ENCODE results near the gene COPB1. TPM values are rescaled to one million over a fixed set of nuclear protein-coding genes. Genes with fewer than 3 reads are reported as not detected.

The COPB1 gene
- total and polyA plus RNA-seq, 8 donors = 105 to 153 (median 143) TPM

DNA sequence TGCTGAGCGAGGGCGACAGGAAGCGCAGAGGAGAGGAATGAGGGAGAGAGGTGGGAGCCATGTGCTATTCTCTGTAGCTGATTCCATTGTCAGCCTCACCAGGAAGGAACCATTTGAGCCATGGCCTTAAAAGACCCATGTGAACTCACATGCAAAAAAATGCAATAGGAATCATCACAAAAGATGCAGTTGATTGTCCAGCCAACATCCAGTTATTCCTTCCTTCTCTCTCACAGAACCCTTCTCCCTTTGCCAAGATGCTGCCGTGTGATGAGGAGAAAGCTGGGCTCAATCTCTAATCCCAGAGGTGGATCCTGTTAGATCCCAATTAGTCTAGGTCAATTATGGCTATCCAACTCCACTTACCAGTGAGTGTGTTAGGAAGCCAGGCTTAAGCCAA, 82.4 kb downstream of the COPB1 start:
- no peaks in the 10 kb centered on the region for H3K27me3 ChIP-seq
- H3K9me3 ChIP-seq = no peaks in the 10 kb centered on the region
- no peak overlapping the region for H3K27ac ChIP-seq
- TF ChIP-seq, protein P1, sequence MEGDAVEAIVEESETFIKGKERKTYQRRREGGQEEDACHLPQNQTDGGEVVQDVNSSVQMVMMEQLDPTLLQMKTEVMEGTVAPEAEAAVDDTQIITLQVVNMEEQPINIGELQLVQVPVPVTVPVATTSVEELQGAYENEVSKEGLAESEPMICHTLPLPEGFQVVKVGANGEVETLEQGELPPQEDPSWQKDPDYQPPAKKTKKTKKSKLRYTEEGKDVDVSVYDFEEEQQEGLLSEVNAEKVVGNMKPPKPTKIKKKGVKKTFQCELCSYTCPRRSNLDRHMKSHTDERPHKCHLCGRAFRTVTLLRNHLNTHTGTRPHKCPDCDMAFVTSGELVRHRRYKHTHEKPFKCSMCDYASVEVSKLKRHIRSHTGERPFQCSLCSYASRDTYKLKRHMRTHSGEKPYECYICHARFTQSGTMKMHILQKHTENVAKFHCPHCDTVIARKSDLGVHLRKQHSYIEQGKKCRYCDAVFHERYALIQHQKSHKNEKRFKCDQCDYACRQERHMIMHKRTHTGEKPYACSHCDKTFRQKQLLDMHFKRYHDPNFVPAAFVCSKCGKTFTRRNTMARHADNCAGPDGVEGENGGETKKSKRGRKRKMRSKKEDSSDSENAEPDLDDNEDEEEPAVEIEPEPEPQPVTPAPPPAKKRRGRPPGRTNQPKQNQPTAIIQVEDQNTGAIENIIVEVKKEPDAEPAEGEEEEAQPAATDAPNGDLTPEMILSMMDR (IDR thresholded peaks at IDR 0.05) = no peak
- H3K36me3 ChIP-seq = no peaks in the 10 kb centered on the region
- DNase-seq = no peak
- peaks cover 8% of the 10 kb centered on the region in 2 donors for H3K4me1 ChIP-seq
- H3K4me3 ChIP-seq = no peak overlapping the region
- ATAC-seq = no peak
- intact Hi-C loops (cut with DNase I) = no loop called here

DNA sequence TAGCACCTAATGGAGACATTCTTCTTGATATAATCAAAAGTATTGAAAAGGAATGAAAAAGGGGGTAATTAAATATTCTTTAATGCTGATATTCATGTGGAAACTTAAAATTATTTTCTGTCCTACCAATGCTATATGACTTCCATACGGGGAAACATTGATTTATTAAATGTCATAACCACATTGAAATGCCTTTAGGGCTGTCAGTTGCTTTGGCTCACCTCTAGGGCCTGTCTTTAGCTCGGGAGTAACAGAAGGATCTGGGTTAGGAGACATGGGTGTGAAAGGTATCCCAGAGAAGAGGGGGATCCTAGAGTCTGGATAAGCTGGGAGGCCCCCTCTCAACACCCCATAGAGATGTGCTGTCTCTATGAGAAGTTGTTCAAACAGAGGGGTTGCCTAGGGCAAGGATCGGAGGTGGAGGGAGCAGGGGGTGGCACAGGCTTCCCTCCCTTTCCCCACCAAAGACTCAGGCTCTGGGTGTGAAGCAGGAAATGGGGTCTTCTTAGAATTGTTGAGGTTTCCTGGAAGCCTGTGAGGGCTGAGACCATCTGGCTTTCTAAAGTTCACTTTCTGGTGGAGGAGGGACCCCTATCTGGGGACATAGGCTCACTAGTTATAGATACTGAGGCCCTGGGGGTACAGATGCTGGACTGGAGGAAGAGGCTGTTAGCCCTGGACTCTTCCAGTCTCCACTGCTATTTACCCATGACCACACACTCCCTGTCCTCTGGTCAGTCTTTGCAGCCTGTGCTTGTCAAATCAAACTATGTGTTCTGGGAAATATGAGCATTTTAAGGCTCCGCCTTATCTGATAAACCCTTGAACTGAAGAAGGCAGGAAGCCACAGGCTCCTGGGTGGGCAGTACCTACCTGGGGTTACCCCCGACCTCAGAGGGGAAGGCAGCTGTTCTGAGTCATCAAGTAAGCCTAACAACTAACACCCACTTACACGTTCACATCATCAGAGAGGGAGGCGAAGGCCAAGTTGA, 84.8 kb downstream of the COPB1 start:
- Histone ChIP-seq H3K4me3 (no peak overlapping the region), H3K27ac (no peak overlapping the region), H3K9me3 (no peaks in the 10 kb centered on the region), H3K36me3 (no peaks in the 10 kb centered on the region), H3K27me3 (no peaks in the 10 kb centered on the region), H3K4me1 (peaks cover 0 to 8% of the 10 kb centered on the region in 2 donors)
- intact Hi-C loops (cut with DNase I) = no loop called here
- TF ChIP-seq, protein P1 (IDR thresholded peaks at IDR 0.05) = no peak
- DNase-seq = no peak
- no peak for ATAC-seq

DNA sequence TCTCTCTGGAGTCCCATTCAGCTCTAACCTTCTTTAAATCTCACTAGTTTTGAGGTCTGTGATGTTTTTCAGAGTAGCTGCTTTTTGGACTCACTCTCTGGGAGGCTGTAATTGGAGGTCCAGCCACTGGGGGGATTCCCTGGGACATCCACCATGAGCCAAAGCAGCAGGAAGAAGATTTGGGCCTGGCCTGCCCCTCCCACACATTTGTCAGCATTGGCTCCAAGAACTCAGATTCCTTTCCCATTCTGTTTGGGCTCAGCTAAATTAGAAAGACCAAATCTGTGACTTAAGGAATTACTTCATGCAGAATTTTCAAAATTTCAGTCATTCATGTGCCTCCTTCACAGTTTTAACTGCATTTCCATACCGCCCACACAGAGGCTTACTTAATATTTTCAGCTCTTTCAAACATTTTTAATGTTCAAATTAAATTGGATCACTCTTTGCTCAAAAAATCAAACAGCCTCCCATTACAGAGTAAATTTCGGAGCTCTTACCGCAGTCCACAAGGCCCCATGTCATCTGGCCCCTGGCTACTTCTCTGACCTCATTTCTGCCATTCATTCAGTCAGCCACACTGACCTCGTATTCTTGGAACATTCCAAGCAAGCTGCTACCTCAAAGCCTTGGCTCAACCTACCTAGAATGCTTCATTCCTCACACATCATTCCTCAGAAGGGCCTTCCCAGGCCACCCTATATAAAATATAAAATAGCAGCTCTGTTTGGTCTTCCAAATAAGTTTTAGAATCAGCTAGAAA, 86.1 kb downstream of the COPB1 start:
- TF ChIP-seq, protein P1 (IDR thresholded peaks at IDR 0.05) = no peak
- DNase-seq (no peak), ATAC-seq (peak; percentile 54)
- Histone ChIP-seq H3K4me3 (no peak overlapping the region), H3K4me1 (peaks cover 0 to 8% of the 10 kb centered on the region in 2 donors), H3K36me3 (no peaks in the 10 kb centered on the region), H3K27me3 (no peaks in the 10 kb centered on the region), H3K27ac (peak overlapping the region in 1 of 2 donors; percentile 13), H3K9me3 (no peaks in the 10 kb centered on the region)
- intact Hi-C loops (cut with DNase I) = no loop called here

DNA sequence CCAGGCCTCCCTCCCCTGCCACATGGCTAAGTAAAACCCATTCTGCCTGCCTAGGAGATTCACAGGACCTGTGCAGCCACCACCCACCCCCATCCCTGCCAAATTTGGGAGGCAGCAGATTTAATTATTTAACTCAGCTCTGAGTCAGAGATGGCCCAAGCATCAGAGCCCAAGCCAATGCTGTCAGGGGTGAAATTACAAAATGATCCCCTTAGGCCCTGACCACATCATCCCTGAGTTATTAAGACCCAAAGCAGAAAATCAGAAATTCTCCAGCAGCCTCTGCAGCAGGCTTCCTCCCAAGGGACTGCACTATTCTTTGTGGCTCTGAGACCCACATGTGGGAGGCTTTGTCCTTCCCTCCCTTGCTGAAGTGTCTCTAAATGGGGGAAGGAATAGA, 87.8 kb downstream of the COPB1 start:
- no peak overlapping the region for H3K27ac ChIP-seq
- peaks cover 0 to 8% of the 10 kb centered on the region in 2 donors for H3K4me1 ChIP-seq
- H3K4me3 ChIP-seq = no peak overlapping the region
- intact Hi-C loops (cut with DNase I) = no loop called here
- DNase-seq = no peak
- H3K9me3 ChIP-seq = no peaks in the 10 kb centered on the region
- H3K27me3 ChIP-seq = no peaks in the 10 kb centered on the region
- no peaks in the 10 kb centered on the region for H3K36me3 ChIP-seq
- TF ChIP-seq, protein P1 (IDR thresholded peaks at IDR 0.05) = no peak
- peak; percentile 50 for ATAC-seq

DNA sequence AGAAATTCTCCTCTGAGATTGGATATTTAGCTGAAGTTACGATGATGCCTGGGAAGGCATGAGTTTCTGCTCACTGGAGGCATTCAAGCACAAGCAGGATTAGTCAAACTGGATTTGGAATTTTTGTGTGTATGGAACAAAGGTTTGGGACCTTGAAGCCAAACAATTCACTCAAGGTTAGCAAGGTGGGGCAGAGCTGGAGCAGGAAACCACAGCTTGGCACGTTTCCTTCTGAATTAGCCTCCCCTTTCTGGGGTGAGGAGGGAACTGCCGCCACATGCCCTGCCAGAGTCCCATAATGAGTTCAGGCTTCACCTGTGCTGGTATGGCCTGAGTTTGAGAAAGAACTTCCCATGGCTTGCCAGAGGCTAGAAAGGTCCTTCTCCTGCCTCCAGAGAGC, 89.7 kb downstream of the COPB1 start:
- TF ChIP-seq, protein P1 (IDR thresholded peaks at IDR 0.05) = no peak
- DNase-seq = no peak
- H3K9me3 ChIP-seq = no peaks in the 10 kb centered on the region
- no peaks in the 10 kb centered on the region for H3K27me3 ChIP-seq
- H3K4me1 ChIP-seq = peaks cover 0 to 5% of the 10 kb centered on the region in 2 donors
- ATAC-seq = no peak
- no peak overlapping the region for H3K27ac ChIP-seq
- intact Hi-C loops (cut with DNase I) = no loop called here
- H3K4me3 ChIP-seq = no peak overlapping the region
- H3K36me3 ChIP-seq = no peaks in the 10 kb centered on the region
